GM10266 (cell line): ENCODE results near the gene FOXC1.
A peak's percentile ranks its signal among the peaks of the same experiment; 100 is the strongest.

Source experiments
- DNase-seq: peaks from one replicate; pipeline ENCODE4 v3.0.0; 2012; ENCODE audit errors: extremely low spot score
- CTCF ChIP-seq: IDR thresholded peaks from 2 replicates; pipeline ENCODE4 v1.5.1; 2012; ENCODE audit warnings: mild to moderate bottlenecking, low read depth; ENCODE audit not compliant: control insufficient read depth, insufficient read depth; ENCODE audit errors: missing control alignments

Gene FOXC1

GRCh38 chr6:1599469-1599868 lies 10.2 kb upstream of the FOXC1 start:
- DNase-seq, result no peak
- no peak for TF ChIP-seq CTCF

GRCh38 chr6:1600063-1600763 lies 9.5 kb upstream of the FOXC1 start:
- DNase-seq, result no peak

GRCh38 chr6:1600764-1601157 lies 9.0 kb upstream of the FOXC1 start:
- peak; percentile 12 for DNase-seq

More at GRCh38 chr6:1600063-1600763, 9.5 kb upstream of the FOXC1 start:
- no peak for TF ChIP-seq CTCF

GRCh38 chr6:1601158-1602048 lies 8.3 kb upstream of the FOXC1 start:
- TF ChIP-seq CTCF, result no peak

More at GRCh38 chr6:1600764-1601157, 9.0 kb upstream of the FOXC1 start:
- TF ChIP-seq CTCF, result no peak

GRCh38 chr6:1602049-1602713 lies 7.5 kb upstream of the FOXC1 start:
- DNase-seq, result no peak
- TF ChIP-seq CTCF, result no peak

More at GRCh38 chr6:1601158-1602048, 8.3 kb upstream of the FOXC1 start:
- peak; percentile 15 for DNase-seq

- no peak for TF ChIP-seq CTCF
- no peak for DNase-seq
Measured at GRCh38 chr6:1603708-1604107, 6.0 kb upstream of the FOXC1 start.
